HFFc6 (cell line): ENCODE data around the gene SCO2. TPM values are rescaled to one million over a fixed set of nuclear protein-coding genes. Genes with fewer than 3 reads are reported as not detected.
A peak's percentile ranks its signal among the peaks of the same experiment; 100 is the strongest.

Source experiments
- DNase-seq: peaks from one replicate; pipeline ENCODE4 v3.0.0-alpha.2; 2018
- H3K27ac Mint-ChIP-seq: 2 replicates; pipeline ENCODE4 v1.8.0; 2020; ENCODE audit warnings: mild to moderate bottlenecking, mixed read lengths
- H3K27me3 Mint-ChIP-seq: 2 replicates; pipeline ENCODE4 v1.8.0; 2021; ENCODE audit warnings: mild to moderate bottlenecking, moderate library complexity, mixed read lengths; ENCODE audit not compliant: insufficient read depth
- H3K36me3 Mint-ChIP-seq: 2 replicates; pipeline ENCODE4 v1.8.0; 2021; ENCODE audit warnings: low read depth, mixed read lengths
- H3K4me1 Mint-ChIP-seq: 2 replicates; pipeline ENCODE4 v1.8.0; 2020; ENCODE audit warnings: low read depth, mixed read lengths
- H3K4me3 Mint-ChIP-seq: 2 replicates; pipeline ENCODE4 v1.8.0; 2020; ENCODE audit warnings: mild to moderate bottlenecking, moderate library complexity, mixed read lengths
- H3K9me3 Mint-ChIP-seq: 2 replicates; pipeline ENCODE4 v1.8.0; 2020; ENCODE audit warnings: mild to moderate bottlenecking, mixed read lengths
- CTCF ChIP-seq: fragments of 200-600 bp; sonication (generic); IDR thresholded peaks from 2 replicates; pipeline ENCODE4 v1.5.0; 2021; ENCODE audit warnings: antibody characterized with exemption, mild to moderate bottlenecking
- total RNA-seq, 6 experiments: library from RNA; stranded (reverse); fragmentation: NEBNext Ultra II Directional; extraction: Animal tissue kit (Norgen Biotek cat#: 25700); gene quantifications; 2 replicates in 1 of 6; 3 replicates in 5 of 6; pipeline ENCODE4 v1.2.3, GENCODE V29; 2021

The SCO2 gene
- total RNA-seq, 6 experiments from 2014 or later, result 2.7 to 11.1 (median 9.7) TPM

- Mint-ChIP-seq H3K4me1 (peaks cover 19% of the 10 kb centered on the region), H3K27ac (peak overlapping the region; percentile 74), H3K27me3 (peaks cover 5% of the 10 kb centered on the region), H3K36me3 (peaks cover 10% of the 10 kb centered on the region), H3K9me3 (no peaks in the 10 kb centered on the region), H3K4me3 (peak overlapping the region; percentile 94)
- DNase-seq, result no peak
- TF ChIP-seq CTCF, result no peak
Measured at GRCh38 chr22:50524676-50525103, 708 bp downstream of the SCO2 start.

- Mint-ChIP-seq H3K4me1 (peaks cover 19% of the 10 kb centered on the region), H3K9me3 (no peaks in the 10 kb centered on the region), H3K27ac (peak overlapping the region; percentile 74), H3K4me3 (peak overlapping the region; percentile 94), H3K27me3 (peaks cover 5% of the 10 kb centered on the region), H3K36me3 (peaks cover 14% of the 10 kb centered on the region)
- DNase-seq, result no peak
- TF ChIP-seq CTCF, result no peak
Measured at GRCh38 chr22:50523806-50524675, 1.4 kb downstream of the SCO2 start.

- Mint-ChIP-seq H3K4me3 (0 out of 2 replicates have a peak overlapping the region, but pooled peaks have one; percentile 26), H3K27me3 (peaks cover 2% of the 10 kb centered on the region; the same call in 1 of the 2 replicates), H3K4me1 (peaks cover 19% of the 10 kb centered on the region), H3K9me3 (no peaks in the 10 kb centered on the region), H3K36me3 (peaks cover 14% of the 10 kb centered on the region), H3K27ac (no peak overlapping the region; the same call in 1 of the 2 replicates)
- TF ChIP-seq CTCF, result no peak
- DNase-seq, result no peak
Measured at GRCh38 chr22:50523458-50523805, 2.0 kb downstream of the SCO2 start.

- no peak for TF ChIP-seq CTCF
- no peak for DNase-seq
- H3K4me1 Mint-ChIP-seq, result peaks cover 19% of the 10 kb centered on the region
- peaks cover 14% of the 10 kb centered on the region for H3K36me3 Mint-ChIP-seq
- H3K4me3 Mint-ChIP-seq, result 0 out of 2 replicates have a peak overlapping the region, but pooled peaks have one; percentile 26
- no peak overlapping the region; the same call in 1 of the 2 replicates for H3K27ac Mint-ChIP-seq
- no peaks in the 10 kb centered on the region for H3K9me3 Mint-ChIP-seq
- peaks cover 2% of the 10 kb centered on the region; the same call in 1 of the 2 replicates for H3K27me3 Mint-ChIP-seq
Measured at GRCh38 chr22:50522806-50523438, 2.5 kb downstream of the SCO2 start.

- no peak overlapping the region for H3K4me3 Mint-ChIP-seq
- H3K4me1 Mint-ChIP-seq, result peaks cover 16% of the 10 kb centered on the region
- DNase-seq, result no peak
- H3K27me3 Mint-ChIP-seq, result peaks cover 2% of the 10 kb centered on the region; the same call in 1 of the 2 replicates
- no peaks in the 10 kb centered on the region for H3K9me3 Mint-ChIP-seq
- no peak overlapping the region for H3K27ac Mint-ChIP-seq
- peaks cover 14% of the 10 kb centered on the region for H3K36me3 Mint-ChIP-seq
- no peak for TF ChIP-seq CTCF
Measured at GRCh38 chr22:50522208-50522805, 3.1 kb downstream of the SCO2 start.
